Measurements from ENCODE around the gene RAB30.

RAB30 gene

DNA sequence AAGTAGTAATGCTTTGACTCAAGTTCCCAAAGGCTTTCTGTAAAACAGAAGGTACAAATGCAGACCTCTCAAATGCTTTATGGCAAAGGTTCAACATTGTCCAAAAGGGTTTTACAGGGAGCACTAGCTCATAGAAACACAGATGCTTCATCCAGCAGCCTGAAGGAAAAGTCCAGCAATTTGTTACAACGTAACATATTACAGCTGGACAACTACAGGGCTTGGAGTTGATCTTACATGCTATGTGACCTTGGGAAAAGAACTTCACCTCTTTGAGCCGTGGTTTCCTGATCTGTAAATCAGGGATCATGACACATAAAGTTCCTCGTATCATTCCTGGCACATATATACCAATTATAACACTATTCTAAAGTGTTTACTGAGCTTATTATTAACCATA lies 85.3 kb downstream of the RAB30 start:
- no peaks in the 10 kb centered on the region for H3K9me2 ChIP-seq (replicated peaks; ENCODE audit: insufficient read depth, low read length)
- no peaks in the 10 kb centered on the region for H3K9me3 ChIP-seq (ENCODE audit: insufficient read depth, low read length)
- H3K27ac ChIP-seq (ENCODE audit: low read depth, low read length) = no peak overlapping the region
- H3K4me3 ChIP-seq (ENCODE audit: insufficient read depth, low read length, poor library complexity, severe bottlenecking) = no peak overlapping the region
- TF ChIP-seq, protein P1, sequence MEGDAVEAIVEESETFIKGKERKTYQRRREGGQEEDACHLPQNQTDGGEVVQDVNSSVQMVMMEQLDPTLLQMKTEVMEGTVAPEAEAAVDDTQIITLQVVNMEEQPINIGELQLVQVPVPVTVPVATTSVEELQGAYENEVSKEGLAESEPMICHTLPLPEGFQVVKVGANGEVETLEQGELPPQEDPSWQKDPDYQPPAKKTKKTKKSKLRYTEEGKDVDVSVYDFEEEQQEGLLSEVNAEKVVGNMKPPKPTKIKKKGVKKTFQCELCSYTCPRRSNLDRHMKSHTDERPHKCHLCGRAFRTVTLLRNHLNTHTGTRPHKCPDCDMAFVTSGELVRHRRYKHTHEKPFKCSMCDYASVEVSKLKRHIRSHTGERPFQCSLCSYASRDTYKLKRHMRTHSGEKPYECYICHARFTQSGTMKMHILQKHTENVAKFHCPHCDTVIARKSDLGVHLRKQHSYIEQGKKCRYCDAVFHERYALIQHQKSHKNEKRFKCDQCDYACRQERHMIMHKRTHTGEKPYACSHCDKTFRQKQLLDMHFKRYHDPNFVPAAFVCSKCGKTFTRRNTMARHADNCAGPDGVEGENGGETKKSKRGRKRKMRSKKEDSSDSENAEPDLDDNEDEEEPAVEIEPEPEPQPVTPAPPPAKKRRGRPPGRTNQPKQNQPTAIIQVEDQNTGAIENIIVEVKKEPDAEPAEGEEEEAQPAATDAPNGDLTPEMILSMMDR (IDR thresholded peaks at IDR 0.05; ENCODE audit: insufficient read depth, low read length, poor library complexity, severe bottlenecking) = no peak
- TF ChIP-seq EZH2phosphoT487 (conservative IDR thresholded peaks at IDR 0.05; ENCODE audit: low read length) = no peak
- 0 out of 2 replicates have a peak, but pooled peaks cover 6% of the 10 kb centered on the region for H3F3A ChIP-seq (ENCODE audit: insufficient read depth)
- no peaks in the 10 kb centered on the region for H4K20me1 ChIP-seq (ENCODE audit: low read depth, low read length)
- 0 out of 2 replicates have a peak, but pooled peaks cover 4% of the 10 kb centered on the region for H3K79me2 ChIP-seq (ENCODE audit: insufficient read depth, low read length)
- H3K9ac ChIP-seq (ENCODE audit: low read length) = no peak overlapping the region
- no peak overlapping the region for H3K4me2 ChIP-seq (ENCODE audit: low read depth, low read length, poor library complexity, severe bottlenecking)
- H3K36me3 ChIP-seq (ENCODE audit: low read length) = peaks cover 57% of the 10 kb centered on the region
- H2AFZ ChIP-seq (ENCODE audit: low read depth, low read length, severe bottlenecking) = no peak overlapping the region
- no peaks in the 10 kb centered on the region for H3K27me3 ChIP-seq (ENCODE audit: low read length)

GRCh38 chr11:82981852-82982251 lies 89.8 kb downstream of the RAB30 start:
- Histone ChIP-seq H3K27me3 (ENCODE audit: low read length) (no peaks in the 10 kb centered on the region), H4K20me1 (ENCODE audit: low read depth, low read length) (no peaks in the 10 kb centered on the region), H2AFZ (ENCODE audit: low read depth, low read length, severe bottlenecking) (no peak overlapping the region), H3K4me3 (ENCODE audit: insufficient read depth, low read length, poor library complexity, severe bottlenecking) (no peak overlapping the region), H3K27ac (ENCODE audit: low read depth, low read length) (no peak overlapping the region), H3K4me2 (ENCODE audit: low read depth, low read length, poor library complexity, severe bottlenecking) (no peak overlapping the region), H3K79me2 (ENCODE audit: insufficient read depth, low read length) (no peaks in the 10 kb centered on the region), H3K9ac (ENCODE audit: low read length) (no peak overlapping the region), H3K9me3 (ENCODE audit: insufficient read depth, low read length) (no peaks in the 10 kb centered on the region), H3K9me2 (replicated peaks; ENCODE audit: insufficient read depth, low read length) (no peaks in the 10 kb centered on the region), H3K36me3 (ENCODE audit: low read length) (peaks cover 58% of the 10 kb centered on the region), H3F3A (ENCODE audit: insufficient read depth) (peaks cover 10% of the 10 kb centered on the region)
- no peak for TF ChIP-seq EZH2phosphoT487 (conservative IDR thresholded peaks at IDR 0.05; ENCODE audit: low read length)
- TF ChIP-seq, protein P1 (IDR thresholded peaks at IDR 0.05; ENCODE audit: insufficient read depth, low read length, poor library complexity, severe bottlenecking) = no peak

DNA sequence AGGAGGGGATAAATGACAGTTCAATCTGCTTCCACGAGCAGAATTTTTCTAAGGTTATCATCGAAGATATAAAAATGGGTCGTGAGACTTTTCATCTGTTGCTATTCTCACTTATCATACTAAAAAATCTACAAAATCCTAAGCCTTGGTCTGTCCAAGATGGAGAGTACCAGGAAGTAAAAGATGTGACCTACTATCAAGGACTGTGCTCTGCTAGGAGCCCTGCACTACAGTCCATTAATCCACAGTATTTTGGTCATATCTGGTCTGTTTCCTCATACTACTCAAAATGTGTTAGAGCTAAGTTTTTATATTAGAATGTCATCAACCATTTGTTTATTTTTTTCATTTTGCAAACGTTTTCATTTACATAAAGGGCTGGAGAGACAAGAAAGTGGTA lies 90.8 kb downstream of the RAB30 start:
- H3K4me2 ChIP-seq (ENCODE audit: low read depth, low read length, poor library complexity, severe bottlenecking) = no peak overlapping the region
- no peak overlapping the region for H3K4me3 ChIP-seq (ENCODE audit: insufficient read depth, low read length, poor library complexity, severe bottlenecking)
- no peaks in the 10 kb centered on the region for H3K9me3 ChIP-seq (ENCODE audit: insufficient read depth, low read length)
- peaks cover 50% of the 10 kb centered on the region for H3K36me3 ChIP-seq (ENCODE audit: low read length)
- H3K9me2 ChIP-seq (replicated peaks; ENCODE audit: insufficient read depth, low read length) = no peaks in the 10 kb centered on the region
- no peak overlapping the region for H3K9ac ChIP-seq (ENCODE audit: low read length)
- TF ChIP-seq, protein P1 (IDR thresholded peaks at IDR 0.05; ENCODE audit: insufficient read depth, low read length, poor library complexity, severe bottlenecking) = no peak
- no peak for TF ChIP-seq EZH2phosphoT487 (conservative IDR thresholded peaks at IDR 0.05; ENCODE audit: low read length)
- H3F3A ChIP-seq (ENCODE audit: insufficient read depth) = peaks cover 16% of the 10 kb centered on the region
- H3K79me2 ChIP-seq (ENCODE audit: insufficient read depth, low read length) = no peaks in the 10 kb centered on the region
- H3K27ac ChIP-seq (ENCODE audit: low read depth, low read length) = no peak overlapping the region
- no peak overlapping the region for H2AFZ ChIP-seq (ENCODE audit: low read depth, low read length, severe bottlenecking)
- H3K27me3 ChIP-seq (ENCODE audit: low read length) = no peaks in the 10 kb centered on the region
- H4K20me1 ChIP-seq (ENCODE audit: low read depth, low read length) = no peaks in the 10 kb centered on the region
